A673 (cell line): ENCODE results near the gene IVL. TPM values are rescaled to one million over a fixed set of nuclear protein-coding genes. Genes with fewer than 3 reads are reported as not detected.

Experiments
- BruUV-seq: library from RNA; stranded (reverse); fragments of 400-500 nt; replicated peaks from 2 replicates; lab custom pipeline; 2021; lab: Mats Ljungman, UMichigan
- CTCF ChIA-PET: fragments of 300-600 bp; sonication (Branson Sonifier 250); formaldehyde crosslinking; loops from one replicate; lab custom pipeline; 2022; ENCODE audit warnings: antibody characterized with exemption; lab: Charles Lee
- POLR2A ChIA-PET: fragments of 300-600 bp; sonication (Branson Sonifier 250); formaldehyde crosslinking; loops from one replicate; lab custom pipeline; 2022; ENCODE audit warnings: antibody characterized with exemption; ENCODE audit not compliant: low non-redundant PET; lab: Charles Lee
- DNase-seq: peaks from one replicate; pipeline ENCODE4 v3.0.0-alpha.2; 2015; ENCODE audit warnings: low spot score
- H3K27ac ChIP-seq: fragments of 200-600 bp; sonication (generic); 2 replicates; pipeline ENCODE4 v1.5.1; 2016; ENCODE audit warnings: mixed run types, low read depth, mild to moderate bottlenecking, mixed read lengths, antibody characterized with exemption, low read length; ENCODE audit not compliant: poor library complexity, severe bottlenecking
- H3K27me3 ChIP-seq: fragments of 200-600 bp; sonication (generic); replicated peaks from 2 replicates; pipeline ENCODE4 v1.6.1; 2017; ENCODE audit warnings: mixed run types, low read depth, mild to moderate bottlenecking, mixed read lengths, antibody characterized with exemption, low read length; ENCODE audit not compliant: insufficient read depth, poor library complexity
- H3K36me3 ChIP-seq: fragments of 200-600 bp; sonication (generic); 2 replicates; pipeline ENCODE4 v1.6.1; 2016; ENCODE audit warnings: mixed run types, mild to moderate bottlenecking, mixed read lengths, antibody characterized with exemption, low read length; ENCODE audit not compliant: insufficient read depth, poor library complexity, severe bottlenecking
- H3K4me1 ChIP-seq: fragments of 200-600 bp; sonication (generic); 2 replicates; pipeline ENCODE4 v1.6.1; 2017; ENCODE audit warnings: mixed run types, mild to moderate bottlenecking, mixed read lengths, antibody characterized with exemption, low read length; ENCODE audit not compliant: insufficient read depth, poor library complexity, severe bottlenecking
- H3K4me3 ChIP-seq: fragments of 200-600 bp; sonication (generic); 2 replicates; pipeline ENCODE4 v1.5.1; 2016; ENCODE audit warnings: low read depth, mixed run types, mild to moderate bottlenecking, mixed read lengths, low read length; ENCODE audit not compliant: poor library complexity, severe bottlenecking
- H3K9me3 ChIP-seq: fragments of 200-600 bp; sonication (generic); 2 replicates; pipeline ENCODE4 v1.6.1; 2016; ENCODE audit warnings: mixed run types, low read depth, mild to moderate bottlenecking, mixed read lengths, antibody characterized with exemption, low read length; ENCODE audit not compliant: poor library complexity, severe bottlenecking
- EZH2 ChIP-seq: fragments of 200-600 bp; sonication (generic); IDR thresholded peaks from 2 replicates; pipeline ENCODE4 v1.6.1; 2017; ENCODE audit warnings: borderline replicate concordance, low read depth, mild to moderate bottlenecking, mixed read lengths, antibody characterized with exemption, low read length; ENCODE audit not compliant: poor library complexity, severe bottlenecking
- intact Hi-C: fragments of 100-400 bp; cut with micrococcal nuclease; formaldehyde crosslinking; loops from one replicate; pipeline ENCODE4 v1.10.0; 2022; ENCODE audit not compliant: unreplicated experiment
- total RNA-seq: library from RNA; stranded (reverse); gene quantifications from 2 replicates; pipeline ENCODE4 v1.2.3, GENCODE V29; 2021
- TF ChIP-seq, protein P1 (sequence below): fragments of 300-800, 200-600 bp; sonication (generic); conservative IDR thresholded peaks from 2 replicates; pipeline ENCODE4 v1.5.1; 2017; ENCODE audit warnings: low read depth, mild to moderate bottlenecking, antibody characterized with exemption, low read length, moderate library complexity, mixed read lengths

IVL gene
- total RNA-seq, 1 experiment from 2014 or later: not detected

DNA sequence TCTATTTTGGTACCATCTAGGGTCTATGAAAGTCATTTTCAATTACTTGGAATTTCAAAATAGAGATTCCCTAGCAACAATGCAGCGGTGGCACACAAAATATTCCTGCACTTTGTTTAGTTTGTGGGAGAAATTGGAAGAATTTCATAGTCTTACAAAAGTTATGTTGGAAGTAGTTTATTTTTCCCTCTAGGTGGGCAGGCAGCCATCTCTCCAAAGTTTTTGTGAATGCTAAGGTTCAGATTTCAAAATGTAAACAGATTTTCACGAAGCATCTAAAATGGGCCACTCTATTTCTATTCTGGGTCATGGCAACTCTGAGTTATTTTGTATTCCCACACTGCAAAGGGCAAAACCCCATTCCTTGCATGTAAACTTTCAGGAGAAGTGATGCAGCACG, 22.3 kb upstream of the IVL start:
- no TSS peak for BruUV-seq
- intact Hi-C loops: no loop called here
- TF ChIP-seq EZH2: no peak
- TF ChIP-seq, protein P1, sequence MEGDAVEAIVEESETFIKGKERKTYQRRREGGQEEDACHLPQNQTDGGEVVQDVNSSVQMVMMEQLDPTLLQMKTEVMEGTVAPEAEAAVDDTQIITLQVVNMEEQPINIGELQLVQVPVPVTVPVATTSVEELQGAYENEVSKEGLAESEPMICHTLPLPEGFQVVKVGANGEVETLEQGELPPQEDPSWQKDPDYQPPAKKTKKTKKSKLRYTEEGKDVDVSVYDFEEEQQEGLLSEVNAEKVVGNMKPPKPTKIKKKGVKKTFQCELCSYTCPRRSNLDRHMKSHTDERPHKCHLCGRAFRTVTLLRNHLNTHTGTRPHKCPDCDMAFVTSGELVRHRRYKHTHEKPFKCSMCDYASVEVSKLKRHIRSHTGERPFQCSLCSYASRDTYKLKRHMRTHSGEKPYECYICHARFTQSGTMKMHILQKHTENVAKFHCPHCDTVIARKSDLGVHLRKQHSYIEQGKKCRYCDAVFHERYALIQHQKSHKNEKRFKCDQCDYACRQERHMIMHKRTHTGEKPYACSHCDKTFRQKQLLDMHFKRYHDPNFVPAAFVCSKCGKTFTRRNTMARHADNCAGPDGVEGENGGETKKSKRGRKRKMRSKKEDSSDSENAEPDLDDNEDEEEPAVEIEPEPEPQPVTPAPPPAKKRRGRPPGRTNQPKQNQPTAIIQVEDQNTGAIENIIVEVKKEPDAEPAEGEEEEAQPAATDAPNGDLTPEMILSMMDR: no peak
- POLR2A ChIA-PET: no interaction called here
- Histone ChIP-seq H3K4me1 (no peaks in the 10 kb centered on the region), H3K9me3 (no peaks in the 10 kb centered on the region), H3K27me3 (peaks cover 12% of the 10 kb centered on the region), H3K36me3 (no peaks in the 10 kb centered on the region), H3K4me3 (no peak overlapping the region), H3K27ac (no peak overlapping the region)
- DNase-seq: no peak
- CTCF ChIA-PET: no interaction called here

DNA sequence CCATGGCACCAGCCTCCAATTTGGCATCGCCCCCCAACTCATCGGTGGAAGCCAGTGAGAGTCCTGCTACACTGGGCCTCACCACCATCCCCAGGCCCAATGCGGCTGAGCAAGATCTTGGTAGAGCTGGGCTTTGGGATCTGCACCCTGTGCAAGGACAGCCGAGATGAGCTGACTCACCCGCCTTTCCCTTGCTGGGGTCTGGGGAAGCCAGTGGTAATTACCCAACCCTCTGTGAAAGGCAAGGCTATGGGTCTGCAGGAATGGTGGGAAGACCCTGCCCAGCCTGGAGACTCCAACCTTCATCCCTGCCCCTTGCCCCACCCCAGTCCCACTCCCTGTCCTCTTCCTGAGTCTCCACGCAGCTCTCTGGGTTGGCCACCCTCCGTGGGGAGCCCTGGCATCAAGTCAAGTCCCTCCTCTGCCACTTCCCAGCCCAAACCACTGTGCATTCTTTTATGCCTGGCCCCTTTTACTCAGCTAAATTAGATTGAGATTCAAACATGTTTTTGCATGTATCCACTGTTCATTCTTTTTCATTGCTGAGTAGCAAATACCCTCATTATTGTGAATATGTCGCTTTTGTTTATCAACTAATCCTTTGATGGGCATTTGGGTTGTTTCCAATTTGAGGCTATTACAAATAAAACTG, 21.5 kb upstream of the IVL start:
- no peak overlapping the region for H3K4me3 ChIP-seq
- no TSS peak for BruUV-seq
- H3K4me1 ChIP-seq: no peaks in the 10 kb centered on the region
- POLR2A ChIA-PET: no interaction called here
- H3K27ac ChIP-seq: no peak overlapping the region
- no peak for TF ChIP-seq EZH2
- TF ChIP-seq, protein P1: no peak
- DNase-seq: no peak
- peaks cover 12% of the 10 kb centered on the region for H3K27me3 ChIP-seq
- CTCF ChIA-PET: no interaction called here
- intact Hi-C loops: no loop called here
- H3K36me3 ChIP-seq: no peaks in the 10 kb centered on the region
- H3K9me3 ChIP-seq: no peaks in the 10 kb centered on the region

DNA sequence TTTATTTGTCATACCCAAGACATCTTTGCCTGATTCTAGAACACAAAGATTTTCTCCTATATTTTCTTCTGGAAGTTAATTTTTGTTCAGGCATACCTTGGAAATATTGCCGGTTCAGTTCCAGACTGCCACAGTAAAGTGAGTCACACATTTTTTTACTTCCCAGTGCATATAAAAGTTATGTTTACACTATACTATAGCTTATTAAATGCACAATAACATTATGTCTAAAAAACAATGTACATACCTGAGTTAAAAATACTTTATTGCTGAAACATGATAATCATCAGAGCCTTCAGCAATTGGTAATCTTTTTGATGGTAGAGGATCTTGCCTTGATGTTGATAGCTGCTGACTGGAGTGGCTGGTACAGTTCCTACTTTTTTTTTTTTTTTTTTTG, 20.2 kb upstream of the IVL start:
- CTCF ChIA-PET: no interaction called here

More for the DNA sequence above, 20.2 kb upstream of the IVL start:
- POLR2A ChIA-PET: no interaction called here
- Histone ChIP-seq H3K4me3 (no peak overlapping the region), H3K36me3 (no peaks in the 10 kb centered on the region), H3K9me3 (no peaks in the 10 kb centered on the region), H3K27me3 (peaks cover 21% of the 10 kb centered on the region), H3K4me1 (no peaks in the 10 kb centered on the region), H3K27ac (no peak overlapping the region)
- no peak for DNase-seq
- no peak for TF ChIP-seq EZH2
- TF ChIP-seq, protein P1: no peak
- intact Hi-C loops: no loop called here
- no TSS peak for BruUV-seq
